ENCODE results near the gene ZFYVE19.

ZFYVE19 gene

GRCh38 chr15:40807028-40807887 is at the start of gene ZFYVE19, which contains the start of gene DNAJC17:
Gene ZFYVE19 (plus strand): TSS chr15:40807089. CDS start chr15:40807590, 501 bp downstream.
Gene DNAJC17 (minus strand): TSS chr15:40807473. CDS start chr15:40807446, 27 bp downstream.
- peak; percentile 96 for DNase-seq

GRCh38 chr15:40759961-40760360 is 46.9 kb upstream of the ZFYVE19 start:
- no peak for DNase-seq

- DNase-seq: peak; percentile 61
Observed at GRCh38 chr15:40762919-40763800, 43.7 kb upstream of the ZFYVE19 start.

GRCh38 chr15:40763801-40764628 is 42.9 kb upstream of the ZFYVE19 start, which contains the start of gene GCHFR:
Gene GCHFR (plus strand): TSS chr15:40764068. CDS start chr15:40764181, 113 bp downstream.
- DNase-seq: no peak

- no peak for DNase-seq
Observed at GRCh38 chr15:40764629-40765103, 42.2 kb upstream of the ZFYVE19 start.

GRCh38 chr15:40766194-40766815 is 40.6 kb upstream of the ZFYVE19 start:
- DNase-seq: no peak

GRCh38 chr15:40766906-40767837 is 39.7 kb upstream of the ZFYVE19 start:
- no peak for DNase-seq

- DNase-seq: no peak
Observed at GRCh38 chr15:40767838-40768500, 38.9 kb upstream of the ZFYVE19 start.

GRCh38 chr15:40768521-40769273 is 38.2 kb upstream of the ZFYVE19 start:
- DNase-seq: no peak

- DNase-seq: peak; percentile 35
Observed at GRCh38 chr15:40769274-40770146, 37.4 kb upstream of the ZFYVE19 start, which contains the start of gene C15orf62. Gene C15orf62 (plus strand): TSS chr15:40769980. CDS start chr15:40770496, 516 bp downstream.

- DNase-seq: peak; percentile 76
Observed at GRCh38 chr15:40770147-40770721, 36.7 kb upstream of the ZFYVE19 start.

GRCh38 chr15:40771242-40771641 is 35.6 kb upstream of the ZFYVE19 start:
- DNase-seq: no peak

GRCh38 chr15:40772014-40772413 is 34.9 kb upstream of the ZFYVE19 start:
- DNase-seq: no peak

- no peak for DNase-seq
Observed at GRCh38 chr15:40773496-40773895, 33.4 kb upstream of the ZFYVE19 start.

GRCh38 chr15:40773902-40774301 is 33.0 kb upstream of the ZFYVE19 start:
- no peak for DNase-seq

- DNase-seq: no peak
Observed at GRCh38 chr15:40775007-40775406, 31.9 kb upstream of the ZFYVE19 start.

GRCh38 chr15:40775740-40776536 is 31.0 kb upstream of the ZFYVE19 start:
- DNase-seq: no peak

Data from NCI-H524 treated with DMSO at 0.1 percent for 48 hours (cell line).